GM19351 (cell line): ENCODE results near the gene PIWIL4.
"Not testable (repeated sequence)": the region's sequence is repeated elsewhere in the genome, so short reads cannot be mapped to it uniquely, and the experiment has no call there.

Experiments
- ATAC-seq: cut with Tn5 transposase; IDR thresholded peaks from one replicate; pipeline ENCODE4 v1.9.1; 2021; ENCODE audit warnings: mild to moderate bottlenecking, moderate library complexity; ENCODE audit not compliant: unreplicated experiment

Gene PIWIL4

DNA sequence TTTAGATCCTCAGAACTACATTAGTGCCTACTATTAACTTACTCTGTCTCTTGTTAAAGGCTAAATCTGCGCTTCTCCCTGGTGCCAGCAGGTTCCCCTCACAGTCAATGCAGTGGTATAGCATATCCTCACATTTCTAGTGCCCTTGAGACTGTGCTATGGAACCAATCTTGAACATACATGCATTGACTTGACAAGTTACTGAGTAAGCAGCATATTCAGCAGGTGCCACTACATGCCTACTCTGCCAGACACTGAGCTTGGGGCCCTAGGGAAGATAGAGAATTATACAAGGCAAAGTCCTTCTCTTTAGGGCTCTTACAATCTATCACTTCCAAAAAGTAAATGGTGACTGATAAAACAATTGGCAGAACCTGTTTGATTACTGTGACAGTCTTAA is 20.3 kb upstream of the PIWIL4 start:
- no peak for ATAC-seq

- ATAC-seq: no peak
Observed at GRCh38 chr11:94549146-94549545, 18.0 kb upstream of the PIWIL4 start.

DNA sequence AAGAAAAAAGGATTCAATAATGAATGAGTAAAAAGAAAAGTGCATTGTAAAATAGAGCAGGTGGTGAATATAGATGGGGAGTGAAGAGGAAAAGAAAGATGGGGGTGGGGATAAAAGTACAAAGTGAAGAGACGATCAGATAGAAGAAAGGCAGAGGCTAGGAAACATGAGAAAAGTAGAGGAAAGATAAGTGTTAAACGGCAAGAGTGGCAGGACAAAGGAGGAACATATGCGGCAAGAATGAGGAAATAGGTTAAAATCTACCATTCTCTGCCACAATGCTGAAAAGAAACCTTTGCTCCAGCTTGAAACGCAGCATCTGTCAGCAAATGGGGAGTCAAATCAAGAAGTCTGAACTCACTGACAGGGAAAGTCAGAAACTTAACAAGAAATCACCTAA is 16.7 kb upstream of the PIWIL4 start:
- no peak for ATAC-seq

GRCh38 chr11:94553938-94554337 is 13.2 kb upstream of the PIWIL4 start:
- ATAC-seq: no peak

- not testable (repeated sequence) for ATAC-seq
Observed at GRCh38 chr11:94555752-94556329, 11.3 kb upstream of the PIWIL4 start.

GRCh38 chr11:94557421-94557820 is 9.7 kb upstream of the PIWIL4 start:
- no peak for ATAC-seq

GRCh38 chr11:94557992-94558391 is 9.2 kb upstream of the PIWIL4 start:
- ATAC-seq: no peak

GRCh38 chr11:94558468-94558867 is 8.7 kb upstream of the PIWIL4 start:
- no peak for ATAC-seq

DNA sequence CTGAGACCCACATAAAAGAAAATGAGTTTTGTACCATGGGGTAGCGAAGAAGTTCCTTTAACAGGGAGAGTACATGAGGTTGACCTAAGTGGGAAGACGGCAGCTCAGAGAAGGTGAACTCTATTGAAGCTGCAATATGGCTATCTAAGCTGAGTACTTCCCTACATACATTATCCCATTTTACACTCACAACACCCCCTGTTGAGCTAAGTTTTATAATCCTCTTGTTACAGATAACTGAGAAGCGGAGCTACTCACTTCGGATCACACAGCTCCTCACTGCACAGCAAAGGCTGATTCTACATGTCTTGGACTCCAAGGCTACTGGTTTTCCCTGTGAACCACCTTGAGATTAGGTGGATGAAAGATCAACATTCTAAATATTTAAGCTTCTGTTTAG is 8.2 kb upstream of the PIWIL4 start:
- no peak for ATAC-seq

GRCh38 chr11:94559361-94559760 is 7.8 kb upstream of the PIWIL4 start:
- no peak for ATAC-seq

DNA sequence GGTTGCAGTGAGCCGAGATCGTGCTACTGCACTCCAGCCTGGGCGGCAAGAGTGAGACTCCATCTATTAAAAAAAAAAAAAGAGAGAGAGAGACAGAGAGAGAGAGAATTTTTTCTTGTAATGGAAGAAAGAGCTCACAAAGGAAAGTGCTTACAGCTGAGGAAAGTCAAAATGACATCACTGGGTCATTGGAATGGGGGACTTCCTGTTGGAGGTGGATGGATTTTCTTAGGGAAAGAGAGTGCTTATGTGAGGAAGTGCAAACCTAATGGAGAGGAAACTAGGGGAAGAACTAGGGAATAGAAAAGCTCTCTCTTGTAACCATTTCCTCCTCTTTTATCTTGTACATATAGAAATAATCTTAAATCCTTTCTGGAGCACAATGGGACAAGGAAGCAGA is 6.3 kb upstream of the PIWIL4 start:
- no peak for ATAC-seq

- no peak for ATAC-seq
Observed at GRCh38 chr11:94563176-94563847, 3.9 kb upstream of the PIWIL4 start.

GRCh38 chr11:94563848-94564467 is 3.2 kb upstream of the PIWIL4 start:
- ATAC-seq: no peak

DNA sequence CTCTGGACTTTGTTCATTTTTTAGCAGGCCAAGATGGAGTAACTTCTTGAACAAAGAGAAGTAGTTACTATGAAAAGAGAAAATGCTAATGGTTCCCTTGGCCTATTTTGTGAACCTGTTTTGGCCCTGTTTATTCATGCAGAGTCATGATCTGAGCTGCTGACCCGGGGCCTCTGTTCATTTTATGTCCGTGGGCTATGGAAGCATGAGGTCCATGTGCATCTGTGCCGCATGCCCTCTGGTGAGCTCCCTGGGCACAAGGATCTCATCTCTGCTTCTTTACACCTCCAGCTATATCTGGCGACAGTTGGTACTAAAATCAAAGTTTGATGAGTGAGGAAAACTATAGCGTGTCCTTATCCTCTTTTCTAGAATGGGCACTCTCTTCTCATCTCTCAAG is 1.0 kb downstream of the PIWIL4 start:
- no peak for ATAC-seq

GRCh38 chr11:94568717-94569116 is 1.5 kb downstream of the PIWIL4 start:
- no peak for ATAC-seq

DNA sequence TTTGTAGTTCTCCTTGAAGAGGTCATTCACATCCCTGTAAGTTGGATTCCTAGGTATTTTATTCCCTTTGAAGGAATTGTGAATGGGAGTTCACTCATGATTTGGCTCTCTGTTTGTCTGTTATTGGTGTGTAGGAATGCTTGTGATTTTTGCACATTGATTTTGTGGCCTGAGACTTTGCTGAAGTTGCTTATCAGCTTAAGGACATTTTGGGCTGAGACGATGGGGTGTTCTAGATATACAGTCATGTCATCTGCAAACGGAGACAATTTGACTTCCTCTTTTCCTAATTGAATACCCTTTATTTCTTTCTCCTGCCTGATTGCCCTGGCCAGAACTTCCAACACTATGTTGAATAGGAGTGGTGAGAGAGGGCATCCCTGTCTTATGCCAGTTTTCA is 5.8 kb downstream of the PIWIL4 start:
- not testable (repeated sequence) for ATAC-seq

GRCh38 chr11:94574193-94574961 is 7.2 kb downstream of the PIWIL4 start:
- no peak for ATAC-seq

- no peak for ATAC-seq
Observed at GRCh38 chr11:94576306-94576705, 9.1 kb downstream of the PIWIL4 start.

GRCh38 chr11:94577841-94578240 is 10.7 kb downstream of the PIWIL4 start:
- ATAC-seq: no peak

DNA sequence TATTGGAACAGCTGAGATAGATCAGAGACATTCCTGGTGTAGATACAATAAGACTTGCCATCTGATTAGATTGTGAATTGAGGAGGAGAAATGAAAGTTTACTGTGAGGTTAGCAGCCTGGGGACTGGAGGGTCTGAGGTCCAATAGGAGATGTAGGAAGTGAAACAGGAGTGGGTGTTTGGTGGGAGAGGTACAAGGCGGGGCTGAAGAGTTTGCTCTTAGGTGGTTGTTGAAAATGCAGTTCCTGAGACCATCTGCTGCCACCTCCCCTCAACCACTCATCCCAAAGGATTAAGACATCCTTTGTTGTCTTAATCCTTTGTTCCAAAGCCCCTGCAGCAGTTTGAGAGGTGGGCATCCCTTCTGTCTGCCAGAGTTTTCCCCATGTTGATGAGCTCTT is 14.8 kb downstream of the PIWIL4 start:
- peak; percentile 57 for ATAC-seq

DNA sequence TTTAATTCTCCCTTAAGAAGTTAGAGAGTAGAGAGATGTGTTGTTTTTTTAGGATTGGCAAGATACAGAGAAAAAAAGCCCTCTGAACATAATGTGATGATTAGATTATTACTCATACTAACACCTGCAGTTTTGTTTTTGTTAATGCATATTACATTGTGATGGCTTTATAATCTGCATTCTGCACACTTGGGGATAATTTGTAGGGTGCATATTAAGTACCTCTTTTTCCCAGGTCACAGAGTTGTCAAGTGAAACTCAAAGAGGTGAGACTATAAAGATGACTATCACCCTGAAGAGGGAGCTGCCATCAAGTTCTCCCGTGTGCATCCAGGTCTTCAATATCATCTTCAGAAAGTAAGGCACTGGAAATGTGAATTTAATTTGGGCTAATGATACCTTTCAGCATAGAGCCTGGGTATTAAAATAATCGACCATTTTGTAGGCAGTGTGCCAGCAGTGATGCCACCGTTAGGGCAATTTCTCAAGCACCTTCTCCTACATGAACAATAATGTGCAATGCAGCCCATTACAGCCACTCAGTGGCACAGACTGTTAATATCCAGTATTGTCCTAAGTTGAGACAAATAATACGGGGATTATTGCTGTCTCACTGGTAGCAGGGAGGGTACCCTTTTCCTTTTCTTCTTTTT is 16.2 kb downstream of the PIWIL4 start:
- ATAC-seq: no peak
